LNCAP (cell line): ENCODE data around the gene PDGFRB.

Experiments used
- TF ChIP-seq, protein P1 (sequence below): fragments of 450-650 bp; IDR thresholded peaks from 2 replicates; pipeline ENCODE4 v1.5.1; 2017; ENCODE audit warnings: mild to moderate bottlenecking

Gene PDGFRB

DNA sequence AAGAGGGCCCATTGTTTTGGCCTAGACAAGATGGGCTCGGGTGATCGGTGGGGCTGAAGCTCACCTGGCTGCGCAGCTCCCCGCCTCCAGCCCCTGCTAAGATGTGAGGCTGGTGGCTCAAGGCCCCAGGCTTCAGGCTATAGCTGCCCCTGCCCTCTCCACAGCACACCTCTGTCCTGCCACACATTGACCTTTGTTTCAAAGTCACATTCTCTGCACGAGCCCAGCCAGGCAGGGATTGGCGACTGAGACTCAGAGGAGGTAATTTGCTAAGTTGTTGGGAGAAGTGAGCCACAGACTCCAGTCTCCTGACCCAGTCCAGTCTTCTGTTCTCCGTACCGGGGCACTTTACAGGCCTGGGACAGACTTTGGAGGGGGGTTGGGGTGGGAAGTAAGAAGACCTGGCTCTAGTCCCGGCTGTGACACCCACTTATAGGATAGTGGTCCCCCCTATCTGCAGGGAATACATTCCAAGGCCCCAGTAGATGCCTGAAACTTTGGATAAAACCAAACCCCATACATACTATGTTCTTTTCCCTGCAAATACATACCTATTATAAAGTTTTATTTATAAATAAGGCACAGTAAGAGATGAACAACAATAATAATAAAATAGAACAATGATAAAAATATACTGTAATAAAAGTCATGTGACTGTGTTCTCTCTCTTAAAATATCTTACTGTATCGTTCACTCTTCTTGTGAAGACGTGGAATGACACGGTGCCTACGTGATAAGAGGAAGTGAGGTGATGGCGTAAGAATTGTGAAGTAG is 13.3 kb downstream of the PDGFRB start:
- TF ChIP-seq, protein P1, sequence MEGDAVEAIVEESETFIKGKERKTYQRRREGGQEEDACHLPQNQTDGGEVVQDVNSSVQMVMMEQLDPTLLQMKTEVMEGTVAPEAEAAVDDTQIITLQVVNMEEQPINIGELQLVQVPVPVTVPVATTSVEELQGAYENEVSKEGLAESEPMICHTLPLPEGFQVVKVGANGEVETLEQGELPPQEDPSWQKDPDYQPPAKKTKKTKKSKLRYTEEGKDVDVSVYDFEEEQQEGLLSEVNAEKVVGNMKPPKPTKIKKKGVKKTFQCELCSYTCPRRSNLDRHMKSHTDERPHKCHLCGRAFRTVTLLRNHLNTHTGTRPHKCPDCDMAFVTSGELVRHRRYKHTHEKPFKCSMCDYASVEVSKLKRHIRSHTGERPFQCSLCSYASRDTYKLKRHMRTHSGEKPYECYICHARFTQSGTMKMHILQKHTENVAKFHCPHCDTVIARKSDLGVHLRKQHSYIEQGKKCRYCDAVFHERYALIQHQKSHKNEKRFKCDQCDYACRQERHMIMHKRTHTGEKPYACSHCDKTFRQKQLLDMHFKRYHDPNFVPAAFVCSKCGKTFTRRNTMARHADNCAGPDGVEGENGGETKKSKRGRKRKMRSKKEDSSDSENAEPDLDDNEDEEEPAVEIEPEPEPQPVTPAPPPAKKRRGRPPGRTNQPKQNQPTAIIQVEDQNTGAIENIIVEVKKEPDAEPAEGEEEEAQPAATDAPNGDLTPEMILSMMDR = no peak

DNA sequence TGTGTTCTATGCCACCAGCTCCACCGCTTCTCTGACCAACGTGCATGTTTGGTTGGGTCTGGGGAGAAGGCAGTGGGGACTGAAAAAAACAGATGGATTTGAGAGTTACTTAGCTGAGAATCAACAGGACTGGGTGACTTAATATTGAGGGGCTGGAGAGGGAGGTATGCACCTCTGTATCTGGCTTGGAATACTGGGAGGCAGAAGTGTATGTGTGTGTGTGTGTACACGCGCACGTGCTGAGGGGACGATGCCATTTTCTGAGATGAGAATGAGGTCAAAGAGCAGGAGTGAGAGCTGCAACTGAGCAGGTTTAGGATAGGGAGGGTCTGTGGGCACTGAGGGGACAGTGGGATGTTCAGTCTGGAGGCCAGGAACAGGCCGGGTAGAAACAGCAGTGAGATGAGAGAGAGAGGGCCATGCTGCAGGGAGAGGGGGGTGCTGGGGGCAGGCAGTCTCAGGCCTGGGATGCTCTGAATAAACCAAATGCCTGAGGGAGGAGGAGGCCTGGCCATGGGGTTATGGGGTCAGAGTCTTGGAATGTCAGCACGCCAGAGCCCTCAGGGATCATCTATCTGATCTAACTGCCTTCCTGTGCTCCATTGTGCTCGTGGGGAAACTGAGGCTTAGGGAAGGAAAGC is 14.0 kb downstream of the PDGFRB start:
- TF ChIP-seq, protein P1 = no peak

DNA sequence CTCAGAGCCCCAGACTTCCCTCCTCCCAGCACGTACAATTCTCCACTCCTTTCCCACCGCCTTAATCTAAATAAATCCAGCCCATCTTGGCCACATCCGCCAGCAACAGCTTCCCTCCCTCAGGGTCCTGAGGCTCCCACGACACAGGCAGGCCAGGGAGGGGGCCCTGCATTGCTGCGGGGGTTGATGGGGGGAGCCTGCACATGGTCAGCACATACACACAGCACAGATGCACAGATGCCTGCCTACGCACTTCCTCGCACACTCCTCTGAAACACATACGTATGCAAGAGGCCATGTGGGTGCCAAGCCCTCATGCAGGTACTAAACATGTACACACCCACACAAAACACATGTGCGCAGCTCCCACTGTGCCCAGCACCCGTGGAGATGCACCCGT is 14.8 kb downstream of the PDGFRB start:
- TF ChIP-seq, protein P1 = no peak

DNA sequence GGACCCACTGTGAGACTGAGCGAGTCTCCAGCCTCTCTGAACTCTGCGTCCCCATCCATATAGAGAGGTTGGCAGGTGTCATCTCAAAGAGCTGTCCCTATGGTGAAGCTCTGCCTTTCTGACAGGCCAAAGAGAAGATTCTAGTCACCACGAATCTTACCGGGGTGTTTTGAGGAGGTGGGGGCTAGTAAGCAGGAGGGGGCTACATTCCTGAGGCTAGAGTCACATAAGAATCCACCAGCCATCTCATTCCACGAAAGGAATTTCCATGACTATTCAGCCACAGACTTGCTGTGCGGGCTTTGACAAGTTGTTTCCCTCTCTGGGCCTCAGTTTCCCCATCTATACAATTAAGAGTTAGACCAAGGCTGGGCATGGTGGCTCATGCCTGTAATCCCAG is 16.3 kb downstream of the PDGFRB start:
- TF ChIP-seq, protein P1 = no peak

DNA sequence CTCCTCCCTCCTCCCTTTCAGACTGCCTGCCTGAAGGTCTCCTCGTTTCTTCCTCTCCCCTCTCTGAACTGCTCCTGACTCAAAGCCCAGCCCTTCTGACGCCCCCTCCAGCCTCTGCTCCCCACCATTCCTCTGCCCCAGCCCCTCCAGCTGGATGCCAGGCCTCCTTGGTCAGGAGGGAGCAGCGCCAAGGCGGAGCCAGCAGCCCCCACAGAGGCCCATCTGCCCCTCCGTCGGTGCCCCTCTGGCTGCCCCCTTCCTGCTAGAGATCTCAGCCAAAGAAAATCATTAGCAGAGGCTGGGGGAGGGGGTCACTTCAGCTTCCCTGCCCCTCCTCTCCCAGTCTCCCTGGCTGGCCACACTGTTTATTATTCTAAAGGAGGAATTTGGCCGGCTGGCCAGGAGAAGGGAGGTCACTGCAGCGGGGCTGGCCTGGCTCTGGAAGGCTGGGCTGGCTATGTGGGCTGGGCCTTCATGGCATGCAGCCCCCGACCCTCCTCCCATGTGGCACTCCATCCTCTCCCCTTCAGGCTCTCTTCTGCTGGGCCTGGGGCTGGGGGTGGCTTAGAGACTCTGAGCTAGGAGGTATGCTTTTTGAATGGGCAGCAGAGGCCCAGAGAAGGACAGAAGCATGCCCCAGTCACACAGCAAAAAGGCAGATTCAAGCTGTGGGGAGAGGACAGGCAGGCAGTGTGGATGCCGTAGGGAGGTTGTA is 16.9 kb downstream of the PDGFRB start:
- TF ChIP-seq, protein P1 = no peak

DNA sequence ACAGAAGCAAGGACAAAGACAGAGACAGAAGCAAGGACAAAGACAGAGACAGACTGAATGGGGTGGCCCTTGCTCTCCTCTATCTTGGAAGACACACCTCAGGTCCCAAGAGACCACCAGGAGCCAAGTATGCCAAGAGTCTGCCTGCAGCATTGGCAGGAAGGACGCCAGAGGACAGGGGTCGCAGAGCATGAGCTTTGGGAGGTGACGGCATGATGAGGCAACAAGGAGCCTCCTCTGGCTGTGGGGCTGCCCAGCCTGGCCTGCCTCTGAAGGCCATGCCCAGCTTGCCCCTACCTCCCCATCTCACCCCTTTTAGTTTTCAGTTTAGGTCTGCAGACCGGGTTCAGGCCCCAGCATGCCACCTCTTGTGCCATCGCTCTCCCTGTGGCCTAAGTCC is 17.6 kb downstream of the PDGFRB start:
- TF ChIP-seq, protein P1 = no peak

DNA sequence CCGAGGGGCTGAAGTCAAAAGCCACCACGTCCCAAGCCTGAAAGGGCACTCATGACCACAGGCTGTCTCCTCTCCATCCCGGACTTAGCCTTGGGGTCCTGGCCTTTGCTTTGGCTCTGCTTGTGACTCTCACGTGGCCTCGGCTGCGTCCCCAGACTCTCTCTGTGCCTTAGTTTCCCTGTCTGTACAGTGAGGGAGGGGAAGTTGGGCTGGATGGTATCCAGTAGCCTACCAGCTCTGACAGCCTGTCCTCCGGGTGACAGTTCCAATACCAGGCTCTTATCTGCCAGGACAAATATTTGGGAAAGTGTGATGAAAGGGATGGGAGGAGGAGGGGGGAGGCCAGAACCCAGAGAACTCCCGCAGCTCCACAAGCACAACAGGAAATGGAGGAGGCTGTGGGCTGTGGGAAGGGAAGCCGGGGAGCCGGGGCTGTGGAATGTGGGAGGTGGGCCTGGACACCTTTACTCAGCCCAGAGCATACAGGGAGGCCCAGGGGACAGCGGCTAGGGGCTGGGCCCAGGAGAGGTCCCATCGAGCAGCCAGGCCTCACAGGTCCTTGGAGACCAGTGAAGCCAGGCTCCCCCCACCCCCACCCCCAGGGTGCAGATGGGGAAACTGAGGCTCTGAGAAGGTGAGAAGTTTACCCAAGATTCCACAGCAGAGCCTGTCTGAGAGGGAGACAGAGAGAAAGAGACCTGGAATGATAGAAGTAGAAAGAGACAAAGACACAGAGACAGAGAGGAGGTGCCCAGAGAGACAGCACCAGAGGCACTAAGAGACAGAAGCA is 18.3 kb downstream of the PDGFRB start:
- TF ChIP-seq, protein P1 = no peak
